GM08714 (cell line): ENCODE data around the gene CACNG1.
"Not testable (repeated sequence)": the region's sequence is repeated elsewhere in the genome, so short reads cannot be mapped to it uniquely, and the experiment has no call there.

Experiments used
- H3K4me3 ChIP-seq: fragments of 200-500 bp; sonication (Bioruptor generic); 2 replicates; pipeline ENCODE4 v1.5.1; 2014; ENCODE audit warnings: mild to moderate bottlenecking, low read length, inconsistent platforms
- ZNF274 ChIP-seq: IDR thresholded peaks from 2 replicates; pipeline ENCODE4 v1.6.1; 2012; ENCODE audit warnings: mild to moderate bottlenecking, low read depth, low read length

The CACNG1 gene

DNA sequence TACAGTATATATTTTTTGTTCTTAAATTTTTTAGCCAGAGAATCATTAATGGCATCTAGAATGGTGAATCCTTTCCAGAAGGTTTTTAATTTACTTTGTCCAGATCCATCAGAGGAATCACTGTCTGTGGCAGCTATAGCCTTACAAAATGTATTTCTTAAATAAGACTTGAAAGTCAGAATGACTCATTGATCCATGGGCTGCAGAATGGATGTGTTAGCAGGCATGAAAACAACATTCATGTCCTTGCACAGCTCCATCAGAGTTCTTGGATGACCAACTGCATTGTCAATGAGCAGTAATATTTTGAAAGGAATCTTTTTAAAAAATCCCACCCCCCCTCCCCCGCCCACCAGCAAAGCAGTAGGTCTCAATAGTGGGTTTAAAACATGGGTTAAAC lies 51.4 kb downstream of the CACNG1 start:
- H3K4me3 ChIP-seq: no peak overlapping the region
- no peak for TF ChIP-seq ZNF274

DNA sequence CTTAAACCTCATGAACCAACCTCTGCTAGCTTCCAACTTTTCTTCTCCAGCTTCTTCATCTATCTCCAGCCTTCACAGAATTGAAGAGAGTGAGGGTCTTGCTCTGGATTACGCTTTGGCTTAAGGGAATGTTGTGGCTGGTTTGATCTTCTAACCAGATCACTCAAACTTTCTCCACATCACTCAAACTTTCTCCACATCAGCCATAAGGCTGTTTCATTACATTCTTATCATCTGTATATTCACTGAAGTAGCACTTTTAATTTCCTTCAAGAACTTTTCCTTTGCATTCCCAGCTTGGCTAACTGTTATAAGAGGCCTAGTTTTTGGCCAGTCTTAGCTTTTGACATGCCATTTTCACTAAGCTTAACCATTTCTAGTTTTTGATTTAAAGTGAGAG lies 52.3 kb downstream of the CACNG1 start:
- no peak for TF ChIP-seq ZNF274
- H3K4me3 ChIP-seq: no peak overlapping the region

DNA sequence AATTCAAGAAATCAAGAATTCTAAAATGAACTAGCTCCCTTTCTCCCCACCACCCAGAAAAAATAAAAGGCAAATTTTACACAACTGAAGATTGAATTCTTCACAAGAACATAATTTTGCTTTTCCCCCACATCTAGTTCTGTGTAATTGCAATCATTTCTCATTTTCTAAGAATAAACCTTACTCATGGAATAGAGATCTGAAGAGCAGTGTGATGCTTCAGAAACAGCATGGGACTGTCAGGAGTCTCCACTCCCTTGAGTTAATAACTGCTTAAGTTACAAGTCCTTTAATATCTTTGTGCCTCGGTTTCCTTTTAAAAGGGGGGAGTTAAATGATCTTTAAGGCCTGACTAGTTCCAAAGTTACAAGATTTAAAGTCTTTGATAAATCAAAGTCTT lies 53.7 kb downstream of the CACNG1 start:
- H3K4me3 ChIP-seq: no peak overlapping the region
- no peak for TF ChIP-seq ZNF274

DNA sequence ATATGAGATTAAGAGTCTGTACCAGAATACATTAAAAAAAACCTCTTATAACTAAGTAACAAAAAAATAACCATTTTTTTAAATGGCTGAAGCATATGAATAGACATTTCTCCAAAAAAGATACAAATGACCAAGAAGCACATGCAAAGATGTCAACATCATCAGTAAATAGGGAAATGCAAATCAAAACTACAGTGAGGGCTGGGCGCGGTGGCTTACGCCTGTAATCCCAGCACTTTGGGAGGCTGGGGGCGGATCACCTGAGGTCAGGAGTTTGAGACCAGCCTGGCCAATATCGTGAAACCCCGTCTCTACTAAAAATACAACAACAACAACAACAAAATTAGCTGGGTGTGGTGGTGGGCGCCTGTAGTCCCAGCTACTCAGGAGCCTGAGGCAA lies 60.3 kb downstream of the CACNG1 start:
- H3K4me3 ChIP-seq: not testable (repeated sequence)

DNA sequence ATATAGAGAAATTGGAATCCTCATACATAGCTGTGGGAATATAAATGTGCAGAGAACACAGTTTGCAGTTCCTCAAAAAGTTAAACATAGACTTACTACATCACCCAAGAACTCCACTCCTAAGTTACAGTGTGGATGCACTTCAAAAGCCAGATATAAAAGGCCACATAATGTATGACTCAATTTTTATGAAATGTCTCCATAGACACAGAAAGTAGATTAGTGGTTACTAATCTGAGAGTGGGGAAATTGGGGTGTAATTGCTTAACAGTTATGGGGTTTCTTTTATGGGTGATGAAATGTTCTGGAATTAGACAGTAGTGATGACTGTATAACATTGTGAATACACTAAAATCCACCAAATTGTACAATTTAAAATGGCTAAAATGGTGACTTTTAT lies 60.9 kb downstream of the CACNG1 start:
- no peak overlapping the region for H3K4me3 ChIP-seq
- TF ChIP-seq ZNF274: no peak
